ENCODE measurements around the gene R3HCC1L.

DNA sequence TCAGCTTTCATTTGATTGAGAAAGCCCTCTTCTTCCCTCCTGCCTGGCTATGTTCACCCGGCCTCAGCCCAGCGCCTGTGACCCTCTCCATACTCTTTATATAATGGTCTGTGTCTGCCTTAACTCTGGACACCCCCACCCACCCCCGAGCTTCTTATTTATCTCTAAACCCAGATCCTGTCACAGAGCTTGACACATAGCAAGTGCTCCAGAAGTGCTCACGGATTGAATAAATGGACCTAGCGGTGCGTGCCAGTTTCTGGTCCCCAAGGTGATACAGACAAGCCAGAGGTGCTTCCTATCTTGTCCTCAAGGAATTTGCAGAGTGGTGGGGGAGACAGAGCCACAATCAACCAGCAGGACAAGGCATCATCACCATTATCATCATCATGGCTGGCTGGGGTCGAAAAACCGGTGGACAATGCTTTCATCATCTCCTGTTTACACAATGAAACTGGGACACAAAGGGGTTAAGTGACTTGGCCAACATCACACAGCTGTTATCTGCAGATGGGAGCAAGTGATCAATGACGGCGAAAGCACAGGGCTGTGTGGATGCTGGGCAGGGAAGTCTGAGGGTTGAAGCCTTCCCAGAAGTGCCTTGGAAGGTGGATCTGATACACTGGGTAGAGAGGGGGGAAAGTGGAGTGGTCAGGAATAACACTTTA, 135.8 kb downstream of the R3HCC1L start:
- TF ChIP-seq, protein P1, sequence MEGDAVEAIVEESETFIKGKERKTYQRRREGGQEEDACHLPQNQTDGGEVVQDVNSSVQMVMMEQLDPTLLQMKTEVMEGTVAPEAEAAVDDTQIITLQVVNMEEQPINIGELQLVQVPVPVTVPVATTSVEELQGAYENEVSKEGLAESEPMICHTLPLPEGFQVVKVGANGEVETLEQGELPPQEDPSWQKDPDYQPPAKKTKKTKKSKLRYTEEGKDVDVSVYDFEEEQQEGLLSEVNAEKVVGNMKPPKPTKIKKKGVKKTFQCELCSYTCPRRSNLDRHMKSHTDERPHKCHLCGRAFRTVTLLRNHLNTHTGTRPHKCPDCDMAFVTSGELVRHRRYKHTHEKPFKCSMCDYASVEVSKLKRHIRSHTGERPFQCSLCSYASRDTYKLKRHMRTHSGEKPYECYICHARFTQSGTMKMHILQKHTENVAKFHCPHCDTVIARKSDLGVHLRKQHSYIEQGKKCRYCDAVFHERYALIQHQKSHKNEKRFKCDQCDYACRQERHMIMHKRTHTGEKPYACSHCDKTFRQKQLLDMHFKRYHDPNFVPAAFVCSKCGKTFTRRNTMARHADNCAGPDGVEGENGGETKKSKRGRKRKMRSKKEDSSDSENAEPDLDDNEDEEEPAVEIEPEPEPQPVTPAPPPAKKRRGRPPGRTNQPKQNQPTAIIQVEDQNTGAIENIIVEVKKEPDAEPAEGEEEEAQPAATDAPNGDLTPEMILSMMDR (IDR thresholded peaks at IDR 0.05; ENCODE audit: insufficient read depth, low read length, poor library complexity, severe bottlenecking), result no peak
- TF ChIP-seq EZH2phosphoT487 (conservative IDR thresholded peaks at IDR 0.05; ENCODE audit: low read length), result no peak
